HepG2 (cell line): ENCODE data around the gene ACOXL. TPM values are rescaled to one million over a fixed set of nuclear protein-coding genes. Genes with fewer than 3 reads are reported as not detected.

Experiments used
- ATAC-seq: fragments of 200-7000 bp; cut with Tn5 transposase; 3 replicates; pipeline ENCODE4 v1.9.1; 2020; ENCODE audit warnings: mild to moderate bottlenecking, moderate library complexity
- BruUV-seq: library from RNA; stranded (reverse); fragments of 400-500 nt; replicated peaks from 2 replicates; lab custom pipeline; 2021; lab: Mats Ljungman, UMichigan
- CTCF ChIA-PET: fragments of 300-600 bp; formaldehyde crosslinking; extraction: SDS; loops from one replicate; lab custom pipeline; 2021; ENCODE audit warnings: low total read pairs, inconsistent platforms, low intra/inter-chr PET ratio; lab: Yijun Ruan, JAX
- POLR2A ChIA-PET: fragments of 350-600 bp; sonication (Branson Sonifier 250); formaldehyde crosslinking; loops from one replicate; lab custom pipeline; 2020; ENCODE audit warnings: antibody characterized with exemption, inconsistent platforms; lab: Yijun Ruan, JAX
- DNase-seq: peaks from one replicate; pipeline ENCODE4 v3.0.0-alpha.2; 2015; ENCODE audit warnings: low spot score
- FAIRE-seq: peaks from 3 replicates; lab custom pipeline; 2011; peaks lifted over from hg19 to GRCh38; lab: Jason Lieb, UNC
- H2AFZ ChIP-seq: one replicate; pipeline ENCODE4 v1.6.1; 2011; ENCODE audit warnings: low read length, inconsistent platforms
- H3K27ac ChIP-seq: fragments of 300-600 bp; 3 replicates; pipeline ENCODE4 v1.8.0; 2011; ENCODE audit warnings: mixed run types, mild to moderate bottlenecking, mixed read lengths, low read length, inconsistent platforms; ENCODE audit not compliant: insufficient read depth; ENCODE audit errors: extremely low read length
- H3K27me3 ChIP-seq, 2 experiments: fragments of 200-600 bp in 1 of 2; 2 replicates in 1 of 2; 3 replicates in 1 of 2; pipeline versions ENCODE4 v1.6.0 to v1.8.0; 2011; ENCODE audit warnings: low read length in 2 of 2, mild to moderate bottlenecking in 2 of 2, moderate library complexity in 2 of 2, inconsistent platforms in 1 of 2; ENCODE audit not compliant: insufficient read depth in 2 of 2, control insufficient read depth in 1 of 2
- H3K36me3 ChIP-seq, 2 experiments: fragments of 200-600 bp in 1 of 2; replicated peaks in 1 of 2; 2 replicates in 1 of 2; 3 replicates in 1 of 2; pipeline versions ENCODE4 v1.5.1 to v1.8.0; 2011; ENCODE audit warnings: low read length in 2 of 2, inconsistent platforms in 1 of 2; ENCODE audit not compliant: insufficient read depth in 2 of 2, control insufficient read depth in 1 of 2
- H3K4me1 ChIP-seq: 2 replicates; pipeline ENCODE4 v1.5.1; 2012; ENCODE audit warnings: low read length, inconsistent platforms; ENCODE audit not compliant: insufficient read depth
- H3K4me2 ChIP-seq: 2 replicates; pipeline ENCODE4 v1.6.0; 2011; ENCODE audit warnings: low read depth, low read length, inconsistent platforms
- H3K4me3 ChIP-seq, 3 experiments: fragments of 200-600 bp in 1 of 3; sonication (generic), shearing (Covaris generic) in 1 of 3; replicated peaks in 1 of 3; 2 replicates each; pipeline ENCODE4 v1.5.1; 2011 to 2016; ENCODE audit warnings: low read length in 3 of 3, inconsistent platforms in 2 of 3, low read depth in 2 of 3, mild to moderate bottlenecking in 2 of 3, control low read depth in 1 of 3, mixed read lengths in 1 of 3; ENCODE audit not compliant: insufficient read depth in 1 of 3
- H3K79me2 ChIP-seq: one replicate; pipeline ENCODE4 v1.6.1; 2011; ENCODE audit warnings: low read length, inconsistent platforms; ENCODE audit not compliant: insufficient read depth
- H3K9ac ChIP-seq: 2 replicates; pipeline ENCODE4 v1.6.0; 2011; ENCODE audit warnings: mild to moderate bottlenecking, low read depth, low read length, inconsistent platforms; ENCODE audit not compliant: insufficient read depth
- H3K9me3 ChIP-seq: 2 replicates; pipeline ENCODE4 v1.5.1; 2012; ENCODE audit warnings: mild to moderate bottlenecking, low read length
- H4K20me1 ChIP-seq: 2 replicates; pipeline ENCODE4 v1.6.0; 2011; ENCODE audit warnings: inconsistent platforms, mild to moderate bottlenecking, low read length, moderate library complexity; ENCODE audit not compliant: insufficient read depth
- BCL3 ChIP-seq: sonication (generic); formaldehyde crosslinking; IDR thresholded peaks from 2 replicates; pipeline ENCODE4 v1.5.1; 2020; ENCODE audit warnings: mild to moderate bottlenecking, missing genetic modification reagents, moderate library complexity
- EP300 ChIP-seq, 3 experiments: sonication (generic) in 1 of 3; formaldehyde crosslinking in 1 of 3; IDR thresholded peaks; 2 replicates each; pipeline versions ENCODE4 v1.5.1 to v1.6.1; 2011 to 2020; ENCODE audit warnings: low read depth in 2 of 3, low read length in 2 of 3, borderline replicate concordance in 1 of 3, improper control_type of control experiment in 1 of 3, mild to moderate bottlenecking in 1 of 3, missing genetic modification reagents in 1 of 3, moderate library complexity in 1 of 3
- HMGXB4 ChIP-seq, 2 experiments: sonication (generic) in 1 of 2; formaldehyde crosslinking in 1 of 2; IDR thresholded peaks; 2 replicates each; pipeline versions ENCODE4 v1.4.0 to v1.6.1; 2018 to 2020; ENCODE audit warnings: missing genetic modification reagents in 2 of 2, borderline replicate concordance in 1 of 2, low read depth in 1 of 2, mild to moderate bottlenecking in 1 of 2, missing biosample characterization in 1 of 2
- MAFF ChIP-seq: IDR thresholded peaks from 2 replicates; pipeline ENCODE4 v1.6.1; 2011; ENCODE audit warnings: low read depth, low read length, improper control_type of control experiment
- MZF1 ChIP-seq: sonication (generic); formaldehyde crosslinking; IDR thresholded peaks from 2 replicates; pipeline ENCODE4 v1.8.1; 2023; ENCODE audit warnings: mild to moderate bottlenecking, missing genetic modification reagents, borderline replicate concordance
- NKX3-1 ChIP-seq: sonication (generic); formaldehyde crosslinking; IDR thresholded peaks from 2 replicates; pipeline ENCODE4 v1.5.0; 2020; ENCODE audit warnings: missing genetic modification reagents
- SIX1 ChIP-seq: sonication (generic); formaldehyde crosslinking; IDR thresholded peaks from 2 replicates; pipeline ENCODE4 v1.4.0; 2020; ENCODE audit warnings: missing genetic modification reagents, borderline replicate concordance
- SIX4 ChIP-seq: sonication (generic); formaldehyde crosslinking; IDR thresholded peaks from 2 replicates; pipeline ENCODE4 v1.4.0; 2020; ENCODE audit warnings: missing genetic modification reagents
- SPEN ChIP-seq: sonication (generic); formaldehyde crosslinking; IDR thresholded peaks from 2 replicates; pipeline ENCODE4 v1.5.1; 2020; ENCODE audit warnings: low read depth, mild to moderate bottlenecking, missing genetic modification reagents
- ZNF33A ChIP-seq: sonication (generic); formaldehyde crosslinking; IDR thresholded peaks from 2 replicates; pipeline ENCODE4 v1.5.1; 2020; ENCODE audit warnings: missing genetic modification reagents, mild to moderate bottlenecking, moderate library complexity, borderline replicate concordance
- ZNF484 ChIP-seq: sonication (generic); formaldehyde crosslinking; IDR thresholded peaks from 2 replicates; pipeline ENCODE4 v1.5.1; 2020; ENCODE audit warnings: mild to moderate bottlenecking, low read depth, missing genetic modification reagents, borderline replicate concordance
- ZNF740 ChIP-seq: sonication (generic); formaldehyde crosslinking; IDR thresholded peaks from 2 replicates; pipeline ENCODE4 v1.4.0; 2020; ENCODE audit warnings: missing genetic modification reagents
- WGBS: methylation state at CpG from one replicate; pipeline ENCODE4 v1.1.6; 2017; ENCODE audit warnings: low lambda C conversion rate; 5-methylcytosine and 5-hydroxymethylcytosine counted together
- in situ Hi-C: cut with HindIII; loops from 2 replicates; pipeline ENCODE4 v1.10.0; 2017; ENCODE audit warnings: low pct_unique_long_range_greater_than_20kb; ENCODE audit not compliant: extremely low pct_ligation_motif_present
- intact Hi-C: fragments of 100-400 bp; cut with micrococcal nuclease; formaldehyde crosslinking; loops from one replicate; pipeline ENCODE4 v1.10.0; 2022; ENCODE audit not compliant: unreplicated experiment
- polyA plus RNA-seq, 8 experiments: library from polyadenylated mRNA; depleted of rRNA in 3 of 8; stranded (reverse) in 7 of 8; unstranded in 1 of 8; fragments of >200 nt; fragmentation: Illumina TruSeq in 4 of 8; extraction: Trizol in 4 of 8; gene quantifications; 2 replicates each; pipeline versions ENCODE4 v1.2.1 to v1.2.3, GENCODE V29; 2011 to 2016; ENCODE audit warnings: low read depth in 4 of 8, missing spikeins in 1 of 8, mixed read lengths in 1 of 8; ENCODE audit not compliant: insufficient read depth in 1 of 8
- total RNA-seq, 5 experiments: library from RNA; depleted of rRNA; stranded (reverse); fragments of >200 nt; fragmentation: Illumina TruSeq; extraction: Trizol; gene quantifications; 2 replicates each; pipeline ENCODE4 v1.2.3, GENCODE V29; 2016; ENCODE audit warnings: low read depth in 1 of 5
- TF ChIP-seq, protein P1 (sequence below): sonication (generic); formaldehyde crosslinking; IDR thresholded peaks from 2 replicates; pipeline ENCODE4 v1.4.0; 2020; ENCODE audit warnings: missing genetic modification reagents, borderline replicate concordance
- TF ChIP-seq, protein P2 (sequence below): sonication (generic); formaldehyde crosslinking; IDR thresholded peaks from 2 replicates; pipeline ENCODE4 v1.8.0; 2022; ENCODE audit warnings: mild to moderate bottlenecking, missing genetic modification reagents, moderate library complexity

ACOXL gene
- total and polyA plus RNA-seq, 2 of the 13 experiments (the other 11 are each of a cell fraction or from before 2014, with no cell fraction given), result not detected

GRCh38 chr2:111099402-111099801 is 367.0 kb downstream of the ACOXL start (continued):
- no peak for TF ChIP-seq MZF1 (CRISPR knock-in tag)
- no peak for TF ChIP-seq SIX1 (CRISPR knock-in tag)
- no peak for TF ChIP-seq NKX3-1

- 0 out of 2 replicates have a peak, but pooled peaks cover 5% of the 10 kb centered on the region for H3K4me1 ChIP-seq
- H3K27me3 ChIP-seq, result peaks cover 0 to 15% of the 10 kb centered on the region in 2 experiments; a peak in 2 of 5 replicates
- BruUV-seq, result no TSS peak
- in situ Hi-C loops, result no loop called here
- POLR2A ChIA-PET, result no interaction called here
- CTCF ChIA-PET, result no interaction called here
- H3K4me2 ChIP-seq, result no peak overlapping the region; the same call in 1 of the 2 replicates
- H3K4me3 ChIP-seq, result no peak overlapping the region
- ATAC-seq (no peak), FAIRE-seq (no peak), DNase-seq (no peak)
- WGBS, result 42% methylated on average over 5 of the region's 5 CpGs
- H3K27ac ChIP-seq, result no peak overlapping the region
- H3K9ac ChIP-seq, result no peak overlapping the region
- H3K9me3 ChIP-seq, result no peaks in the 10 kb centered on the region
- intact Hi-C loops, result no loop called here
- H4K20me1 ChIP-seq, result no peaks in the 10 kb centered on the region
- no peaks in the 10 kb centered on the region for H3K36me3 ChIP-seq
- no peak overlapping the region for H2AFZ ChIP-seq
- H3K79me2 ChIP-seq, result no peaks in the 10 kb centered on the region
- TF ChIP-seq ZNF484 (CRISPR knock-in tag) (no peak), ZNF33A (CRISPR knock-in tag) (no peak), SPEN (no peak), SIX4 (CRISPR knock-in tag) (no peak), EP300 (IDR thresholded peaks at IDR 0.05; ENCODE audit: low read depth in 2 of 2, low read length in 2 of 2) (no peak), EP300 (CRISPR knock-in tag; IDR thresholded peaks at IDR 0.05; ENCODE audit: borderline replicate concordance) (no peak), MAFF (no peak), HMGXB4 (CRISPR knock-in tag; IDR thresholded peaks at IDR 0.05; ENCODE audit: borderline replicate concordance in 1 of 2, low read depth in 1 of 2) (no peak), BCL3 (CRISPR knock-in tag) (no peak), ZNF740 (no peak)
- TF ChIP-seq, protein P1, sequence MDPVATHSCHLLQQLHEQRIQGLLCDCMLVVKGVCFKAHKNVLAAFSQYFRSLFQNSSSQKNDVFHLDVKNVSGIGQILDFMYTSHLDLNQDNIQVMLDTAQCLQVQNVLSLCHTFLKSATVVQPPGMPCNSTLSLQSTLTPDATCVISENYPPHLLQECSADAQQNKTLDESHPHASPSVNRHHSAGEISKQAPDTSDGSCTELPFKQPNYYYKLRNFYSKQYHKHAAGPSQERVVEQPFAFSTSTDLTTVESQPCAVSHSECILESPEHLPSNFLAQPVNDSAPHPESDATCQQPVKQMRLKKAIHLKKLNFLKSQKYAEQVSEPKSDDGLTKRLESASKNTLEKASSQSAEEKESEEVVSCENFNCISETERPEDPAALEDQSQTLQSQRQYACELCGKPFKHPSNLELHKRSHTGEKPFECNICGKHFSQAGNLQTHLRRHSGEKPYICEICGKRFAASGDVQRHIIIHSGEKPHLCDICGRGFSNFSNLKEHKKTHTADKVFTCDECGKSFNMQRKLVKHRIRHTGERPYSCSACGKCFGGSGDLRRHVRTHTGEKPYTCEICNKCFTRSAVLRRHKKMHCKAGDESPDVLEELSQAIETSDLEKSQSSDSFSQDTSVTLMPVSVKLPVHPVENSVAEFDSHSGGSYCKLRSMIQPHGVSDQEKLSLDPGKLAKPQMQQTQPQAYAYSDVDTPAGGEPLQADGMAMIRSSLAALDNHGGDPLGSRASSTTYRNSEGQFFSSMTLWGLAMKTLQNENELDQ (CRISPR knock-in tag), result no peak
- TF ChIP-seq, protein P2, sequence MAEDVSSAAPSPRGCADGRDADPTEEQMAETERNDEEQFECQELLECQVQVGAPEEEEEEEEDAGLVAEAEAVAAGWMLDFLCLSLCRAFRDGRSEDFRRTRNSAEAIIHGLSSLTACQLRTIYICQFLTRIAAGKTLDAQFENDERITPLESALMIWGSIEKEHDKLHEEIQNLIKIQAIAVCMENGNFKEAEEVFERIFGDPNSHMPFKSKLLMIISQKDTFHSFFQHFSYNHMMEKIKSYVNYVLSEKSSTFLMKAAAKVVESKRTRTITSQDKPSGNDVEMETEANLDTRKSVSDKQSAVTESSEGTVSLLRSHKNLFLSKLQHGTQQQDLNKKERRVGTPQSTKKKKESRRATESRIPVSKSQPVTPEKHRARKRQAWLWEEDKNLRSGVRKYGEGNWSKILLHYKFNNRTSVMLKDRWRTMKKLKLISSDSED (CRISPR knock-in tag), result no peak
Measured at GRCh38 chr2:111100087-111100764, 367.9 kb downstream of the ACOXL start.
